GM23248 (cell line): ENCODE results near the gene GRB10.

Experiments used
- EZH2 ChIP-seq: fragments of 200-600 bp; sonication (generic); IDR thresholded peaks from 2 replicates; pipeline ENCODE4 v1.6.1; 2018; ENCODE audit warnings: antibody characterized with exemption, mild to moderate bottlenecking; ENCODE audit not compliant: insufficient read depth, poor library complexity, severe bottlenecking
- EZH2phosphoT487 ChIP-seq: fragments of 200-600 bp; sonication (generic); IDR thresholded peaks from 2 replicates; pipeline ENCODE4 v1.6.1; 2018; ENCODE audit warnings: antibody characterized with exemption, moderate library complexity, mild to moderate bottlenecking, low read depth; ENCODE audit not compliant: insufficient read depth

DNA sequence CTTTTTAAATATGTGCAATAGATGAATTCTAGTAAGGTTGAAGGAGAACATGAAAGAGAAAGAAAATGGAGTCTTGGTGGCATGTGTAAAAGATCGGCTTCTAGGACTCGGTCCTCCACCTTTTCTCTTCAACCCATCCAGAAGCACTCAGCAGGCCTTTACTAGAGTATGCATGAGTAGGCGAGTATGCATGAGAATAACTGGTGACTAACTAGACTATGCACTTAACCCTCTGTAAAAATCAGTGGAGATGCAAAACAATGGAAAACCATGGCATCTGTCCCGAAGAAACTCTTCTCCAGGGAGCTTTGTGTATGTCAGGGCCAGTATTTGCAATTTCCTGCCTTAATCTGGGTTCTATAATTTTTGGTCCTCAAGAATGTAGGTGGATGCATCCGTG, 40.0 kb upstream of the GRB10 start:
- no peak for TF ChIP-seq EZH2
- no peak for TF ChIP-seq EZH2phosphoT487
